ENCODE results near the gene HNRNPD.
"Not testable (repeated sequence)": the region's sequence is repeated elsewhere in the genome, so short reads cannot be mapped to it uniquely, and the experiment has no call there.

Gene HNRNPD

GRCh38 chr4:82372517-82373485, 990 bp downstream of the HNRNPD start:
- DNase-seq = peak; percentile 87

DNA sequence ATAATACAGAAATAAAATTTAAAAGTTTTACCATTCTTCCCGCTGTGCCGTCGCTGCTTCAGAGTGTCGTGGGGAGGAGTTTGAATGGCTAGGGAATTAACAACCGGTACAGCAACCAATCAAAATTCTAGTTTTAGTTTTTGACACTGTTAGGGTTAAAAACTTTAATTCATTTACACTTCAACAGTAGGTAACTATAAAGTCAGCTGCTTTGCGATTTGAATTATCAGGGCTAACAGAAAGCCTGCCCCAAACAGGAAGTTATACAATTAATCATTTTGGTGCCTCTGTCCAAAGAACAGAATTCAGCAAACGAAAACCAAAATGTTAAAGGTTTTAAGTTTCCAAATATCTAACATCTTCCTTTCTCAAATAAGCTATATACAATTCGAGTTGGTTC, 2.3 kb downstream of the HNRNPD start:
- no peak for DNase-seq

- DNase-seq = no peak
Measured at GRCh38 chr4:82367438-82368097, 6.2 kb downstream of the HNRNPD start.

GRCh38 chr4:82366431-82366830, 7.4 kb downstream of the HNRNPD start:
- DNase-seq = not testable (repeated sequence)

- DNase-seq = no peak
Measured at GRCh38 chr4:82363896-82364487, 9.8 kb downstream of the HNRNPD start.

- DNase-seq = no peak
Measured at GRCh38 chr4:82362565-82362964, 11.2 kb downstream of the HNRNPD start.

DNA sequence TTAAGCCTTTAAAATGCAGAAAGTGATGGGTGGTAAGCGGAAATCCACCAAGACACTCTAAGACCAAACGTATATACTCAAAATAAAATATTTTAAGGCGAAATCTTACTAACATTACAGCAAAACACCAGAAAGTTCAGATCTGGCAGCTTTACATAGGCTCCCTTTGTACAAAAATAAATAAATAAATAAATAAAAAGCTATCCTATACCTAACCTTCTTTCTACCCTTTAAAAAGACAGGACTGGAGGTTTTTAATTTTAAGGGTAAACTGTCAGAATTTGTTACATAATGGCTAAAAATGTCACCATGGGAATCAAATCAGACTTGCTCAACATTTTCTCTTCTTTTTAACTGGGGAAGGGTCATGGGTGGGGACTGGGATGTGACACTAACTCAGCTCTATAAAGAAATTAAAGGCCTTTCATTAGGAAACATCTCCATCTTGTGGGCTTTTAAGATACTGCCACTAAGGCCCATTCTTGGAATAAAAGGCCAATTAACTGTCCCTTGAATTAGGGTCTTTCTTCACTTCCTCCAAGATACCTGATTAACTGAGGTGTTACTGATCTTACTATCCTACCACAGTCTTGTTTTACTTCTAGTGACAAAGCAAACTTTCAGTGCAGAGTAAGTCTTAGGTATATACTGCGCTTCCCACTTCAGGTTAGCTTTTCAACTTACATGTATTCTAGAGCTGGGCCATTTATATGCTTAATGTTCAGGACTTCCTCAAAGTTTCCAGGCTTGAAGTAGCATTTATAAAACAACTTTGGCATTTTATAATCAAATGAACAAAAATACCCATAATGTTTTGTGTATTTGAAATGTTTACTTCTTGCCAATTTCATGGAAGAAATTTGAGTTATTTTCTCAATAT, 13.3 kb downstream of the HNRNPD start:
- DNase-seq = peak; percentile 24

DNA sequence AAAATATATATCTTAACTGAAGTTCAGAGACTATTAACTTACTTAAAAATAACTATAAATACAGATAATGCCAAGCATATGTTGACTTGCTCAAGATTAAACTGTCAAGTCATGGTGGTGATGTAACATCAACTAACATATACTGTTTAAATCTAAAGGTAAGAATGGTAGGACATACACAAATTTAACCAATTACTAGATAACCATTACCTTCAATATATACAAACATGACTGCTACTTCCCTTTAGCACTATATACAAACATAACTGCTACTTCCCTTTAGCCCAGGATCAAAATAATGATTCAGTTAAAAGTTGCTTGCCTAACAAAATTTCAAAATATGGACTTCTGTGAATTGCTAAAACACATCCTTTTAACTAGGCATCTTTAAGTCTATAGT, 14.9 kb downstream of the HNRNPD start:
- no peak for DNase-seq

- no peak for DNase-seq
Measured at GRCh38 chr4:82357640-82358039, 16.2 kb downstream of the HNRNPD start.

GRCh38 chr4:82354788-82355187, 19.0 kb downstream of the HNRNPD start:
- no peak for DNase-seq

DNA sequence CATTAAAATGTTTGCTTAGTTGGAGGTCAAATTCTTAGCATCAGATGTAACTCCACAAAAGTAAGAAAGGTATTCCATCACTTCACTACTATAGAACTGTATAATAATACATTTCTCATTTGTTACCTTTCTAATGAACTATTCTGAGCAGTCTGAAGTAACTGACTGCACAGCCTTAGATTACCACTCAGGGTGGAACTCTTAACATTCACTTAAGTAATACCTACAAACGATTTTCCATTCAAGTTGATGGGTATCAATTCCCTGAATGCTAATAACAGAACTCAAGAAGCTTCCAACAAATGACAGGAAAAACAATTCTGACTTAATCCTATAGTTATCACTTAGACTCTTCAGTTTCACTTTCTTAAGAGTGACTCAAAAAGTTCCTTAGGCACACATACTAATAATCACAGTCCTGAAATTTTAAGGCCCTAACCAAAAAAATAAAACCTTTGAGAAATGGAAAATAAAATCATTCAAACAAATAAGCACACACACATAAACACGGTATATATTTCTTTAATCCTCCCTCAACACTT, 20.9 kb downstream of the HNRNPD start:
- no peak for DNase-seq

GRCh38 chr4:82352118-82352824, 21.5 kb downstream of the HNRNPD start:
- no peak for DNase-seq

DNA sequence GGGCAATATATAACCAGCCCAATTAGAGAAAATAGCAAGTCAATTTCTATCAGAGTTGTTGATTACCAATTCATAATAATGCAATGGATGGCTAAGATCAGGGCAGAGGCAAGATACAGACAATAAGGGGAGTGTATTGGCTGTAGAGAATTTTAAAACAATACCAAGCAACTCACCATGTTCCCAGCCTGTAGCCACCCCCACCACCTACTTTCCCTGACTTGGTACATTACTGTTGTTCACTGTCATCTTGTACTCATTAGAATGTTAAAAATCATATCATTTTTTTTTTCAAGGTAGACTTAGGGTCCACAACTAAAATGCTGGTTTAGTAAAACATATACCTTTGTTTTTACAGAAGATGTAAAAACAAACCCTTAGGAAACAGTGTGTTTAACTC, 27.7 kb downstream of the HNRNPD start:
- DNase-seq = no peak

DNA sequence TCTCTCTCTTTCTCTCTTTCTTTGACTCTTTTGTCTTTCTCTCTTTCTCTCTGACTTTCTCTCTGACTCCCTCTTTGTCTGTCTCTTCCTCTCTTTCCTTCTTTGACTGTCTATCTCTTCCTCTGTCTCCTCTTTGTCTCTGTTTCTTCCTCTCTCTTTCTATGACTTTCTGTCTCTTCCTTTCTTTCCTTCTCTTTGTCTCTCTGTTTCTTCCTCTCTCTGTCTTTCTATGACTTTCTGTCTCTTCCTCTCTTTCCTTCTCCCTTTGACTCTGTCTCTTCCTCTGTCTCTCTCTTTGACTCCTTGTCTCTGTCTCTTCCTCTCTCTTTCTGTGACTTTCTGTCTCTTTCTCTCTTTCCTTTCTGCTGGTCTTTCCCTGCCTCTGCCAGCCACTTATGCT, 38.7 kb downstream of the HNRNPD start:
- no peak for DNase-seq

DNA sequence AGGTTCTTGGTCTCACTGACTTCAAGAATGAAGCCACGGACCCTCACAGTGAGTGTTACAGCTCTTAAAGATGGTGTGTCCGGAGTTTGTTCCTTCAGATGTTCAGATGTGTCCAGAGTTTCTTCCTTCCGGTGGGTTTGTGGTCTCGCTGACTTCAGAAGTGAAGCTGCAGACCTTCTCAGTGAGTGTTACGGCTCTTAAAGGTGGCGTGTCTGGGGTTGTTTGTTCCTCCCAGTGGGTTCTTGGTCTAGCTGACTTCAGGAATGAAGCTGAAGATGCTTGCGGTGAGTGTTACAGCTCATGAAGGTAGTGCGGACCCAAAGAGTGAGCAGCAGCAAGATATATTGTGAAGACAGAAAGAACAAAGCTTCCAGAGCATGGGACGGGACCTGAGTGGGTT, 40.1 kb downstream of the HNRNPD start:
- not testable (repeated sequence) for DNase-seq

- DNase-seq = no peak
Measured at GRCh38 chr4:82331814-82332213, 42.0 kb downstream of the HNRNPD start.

DNA sequence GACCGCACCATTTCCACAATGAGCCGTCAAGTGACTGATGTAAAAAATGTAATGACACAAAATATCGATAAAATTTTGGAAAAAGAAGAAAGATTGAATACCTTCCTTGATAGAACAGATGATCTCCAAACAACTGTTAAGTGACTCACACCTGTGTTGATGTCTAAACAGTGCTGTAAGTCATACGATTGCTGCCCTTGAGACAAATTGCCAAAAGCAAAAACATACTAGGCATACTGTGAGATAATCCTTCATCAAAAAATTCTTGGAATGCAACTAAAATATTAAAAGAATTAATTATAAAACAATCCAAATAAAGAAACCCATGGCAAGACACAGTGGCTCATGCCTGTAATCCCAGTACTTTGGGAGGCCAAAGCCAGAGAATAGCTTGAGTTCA, 53.4 kb downstream of the HNRNPD start:
- DNase-seq = no peak

DNA sequence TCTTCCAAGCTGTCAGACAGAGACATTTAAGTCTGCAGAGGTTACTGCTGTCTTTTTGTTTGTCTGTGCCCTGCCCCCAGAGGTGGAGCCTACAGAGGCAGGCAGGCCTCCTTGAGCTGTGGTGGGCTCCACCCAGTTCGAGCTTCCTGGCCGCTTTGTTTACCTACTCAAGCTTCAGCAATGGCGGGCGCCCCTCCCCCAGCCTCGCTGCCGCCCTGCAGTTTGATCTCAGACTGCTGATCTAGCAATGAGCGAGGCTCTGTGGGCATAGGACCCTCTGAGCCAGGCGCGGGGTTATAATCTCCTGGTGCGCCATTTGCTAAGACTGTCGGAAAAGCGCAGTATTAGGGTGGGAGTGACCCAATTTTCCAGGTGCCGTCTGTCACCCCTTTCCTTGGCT, 70.7 kb downstream of the HNRNPD start:
- DNase-seq = not testable (repeated sequence)

Data from NCI-H146 (cell line).